K562 (cell line): Measurements from ENCODE around the gene RUNDC1. TPM values are rescaled to one million over a fixed set of nuclear protein-coding genes. Genes with fewer than 3 reads are reported as not detected.

Experiments
- ATAC-seq: fragments of 200-7000 bp; cut with Tn5 transposase; 3 replicates; pipeline ENCODE4 v1.9.1; 2020; ENCODE audit warnings: moderate library complexity
- BruUV-seq: library from RNA; stranded (reverse); fragments of 400-500 nt; replicated peaks from 2 replicates; lab custom pipeline; 2021; lab: Mats Ljungman, UMichigan
- CTCF ChIA-PET: fragments of 300-600 bp; formaldehyde crosslinking; extraction: SDS; loops from one replicate; lab custom pipeline; 2021; ENCODE audit warnings: low intra/inter-chr PET ratio; lab: Yijun Ruan, JAX
- POLR2A ChIA-PET: fragments of 300-600, 350-650 bp; sonication (Branson Sonifier 250); formaldehyde crosslinking; extraction: SDS; loops from one replicate; lab custom pipeline; 2021; ENCODE audit warnings: antibody characterized with exemption, inconsistent platforms; lab: Yijun Ruan, JAX
- DNase-seq, 4 experiments: peaks; one replicate each; pipeline versions ENCODE4 v3.0.0 to v3.0.0-alpha.2; 2011 to 2018; ENCODE audit warnings: low spot score in 3 of 4, mixed read lengths in 3 of 4; ENCODE audit errors: extremely low read depth in 1 of 4
- FAIRE-seq: peaks from 2 replicates; lab custom pipeline; 2011; peaks lifted over from hg19 to GRCh38; lab: Jason Lieb, UNC
- H2AFZ ChIP-seq: 2 replicates; pipeline ENCODE4 v1.6.0; 2011; ENCODE audit warnings: low read depth, low read length, control low read depth, inconsistent platforms
- H3K27ac ChIP-seq: fragments of 200-600 bp; 3 replicates; pipeline ENCODE4 v1.8.0; 2011; ENCODE audit warnings: low read depth, mild to moderate bottlenecking, control low read depth, inconsistent platforms, low read length, moderate library complexity, mixed read lengths; ENCODE audit errors: extremely low read depth
- H3K27me3 ChIP-seq, 2 experiments: fragments of 300-600 bp in 1 of 2; 2 replicates in 1 of 2; 3 replicates in 1 of 2; pipeline versions ENCODE4 v1.6.0 to v1.8.0; 2011; ENCODE audit warnings: inconsistent platforms in 2 of 2, low read length in 2 of 2, mild to moderate bottlenecking in 1 of 2, mixed read lengths in 1 of 2, moderate library complexity in 1 of 2; ENCODE audit not compliant: control insufficient read depth in 2 of 2, insufficient read depth in 2 of 2
- H3K36me3 ChIP-seq: fragments of 300-600 bp; 3 replicates; pipeline ENCODE4 v1.8.0; 2011; ENCODE audit warnings: mild to moderate bottlenecking, low read length, inconsistent platforms; ENCODE audit not compliant: control insufficient read depth, insufficient read depth
- H3K4me1 ChIP-seq, 2 experiments: fragments of 200-600 bp in 1 of 2; replicated peaks in 1 of 2; 2 replicates in 1 of 2; 3 replicates in 1 of 2; pipeline versions ENCODE4 v1.5.1 to v1.8.0; 2011; ENCODE audit warnings: inconsistent platforms in 2 of 2, low read length in 2 of 2, mild to moderate bottlenecking in 1 of 2, mixed read lengths in 1 of 2, moderate library complexity in 1 of 2; ENCODE audit not compliant: control insufficient read depth in 2 of 2, insufficient read depth in 2 of 2
- H3K4me2 ChIP-seq: 2 replicates; pipeline ENCODE4 v1.6.1; 2011; ENCODE audit warnings: low read length, control low read depth, inconsistent platforms, mixed read lengths; ENCODE audit not compliant: insufficient read depth
- H3K4me3 ChIP-seq: fragments of 200-600 bp; sonication (generic), shearing (Covaris generic); 2 replicates; pipeline ENCODE4 v1.5.1; 2016; ENCODE audit warnings: control low read depth, inconsistent platforms
- H3K79me2 ChIP-seq: fragments of 200-600 bp; 3 replicates; pipeline ENCODE4 v1.8.0; 2011; ENCODE audit warnings: low read length, inconsistent platforms; ENCODE audit not compliant: control insufficient read depth, insufficient read depth
- H3K9ac ChIP-seq, 2 experiments: 2 replicates each; pipeline versions ENCODE4 v1.6.0 to v1.6.1; 2011; ENCODE audit warnings: low read depth in 2 of 2, low read length in 2 of 2, control low read depth in 1 of 2, inconsistent platforms in 1 of 2, mild to moderate bottlenecking in 1 of 2, mixed read lengths in 1 of 2; ENCODE audit not compliant: insufficient read depth in 1 of 2
- H3K9me1 ChIP-seq: one replicate; pipeline ENCODE4 v1.6.0; 2011; ENCODE audit warnings: inconsistent platforms, mild to moderate bottlenecking, low read length, moderate library complexity; ENCODE audit not compliant: control insufficient read depth, insufficient read depth
- H3K9me3 ChIP-seq: replicated peaks from 2 replicates; pipeline ENCODE4 v1.5.1; 2011; ENCODE audit warnings: low read depth, low read length, inconsistent platforms; ENCODE audit not compliant: control insufficient read depth, insufficient read depth
- H4K20me1 ChIP-seq: replicated peaks from 2 replicates; pipeline ENCODE4 v1.6.1; 2011; ENCODE audit warnings: low read length, inconsistent platforms, mixed read lengths; ENCODE audit not compliant: control insufficient read depth, insufficient read depth
- FIP1L1 ChIP-seq: fragments of 200-400 bp; formaldehyde crosslinking; IDR thresholded peaks from 2 replicates; pipeline ENCODE4 v1.6.1; 2018; ENCODE audit warnings: mild to moderate bottlenecking, low read depth, low read length; ENCODE audit not compliant: poor library complexity, severe bottlenecking
- FUS ChIP-seq: fragments of 200-400 bp; formaldehyde crosslinking; optimal IDR thresholded peaks from 2 replicates; pipeline ENCODE3; 2017; ENCODE audit warnings: low read depth, low read length
- MTA1 ChIP-seq: fragments of 450-650 bp; IDR thresholded peaks from 2 replicates; pipeline ENCODE4 v1.6.1; 2017; ENCODE audit warnings: borderline replicate concordance
- NR2C2 ChIP-seq, 2 experiments: fragments of 200-800 bp in 1 of 2; sonication (Bioruptor generic) in 1 of 2; sonication (generic) in 1 of 2; formaldehyde crosslinking in 1 of 2; IDR thresholded peaks; 2 replicates each; pipeline versions ENCODE4 v1.6.1 to v1.8.0; 2016 to 2022; ENCODE audit warnings: mild to moderate bottlenecking in 1 of 2, missing compliant biosample characterization in 1 of 2, missing genetic modification characterization in 1 of 2, missing genetic modification reagents in 1 of 2
- RERE ChIP-seq: sonication (generic); formaldehyde crosslinking; IDR thresholded peaks from 2 replicates; pipeline ENCODE4 v1.8.0; 2023; ENCODE audit warnings: missing genetic modification reagents, mild to moderate bottlenecking, borderline replicate concordance
- THRB ChIP-seq: fragments of 450-650 bp; formaldehyde crosslinking; conservative IDR thresholded peaks from 2 replicates; pipeline ENCODE4 v1.4.0; 2022; ENCODE audit warnings: mild to moderate bottlenecking, missing genetic modification characterization
- TSHZ1 ChIP-seq: fragments of 250-450 bp; sonication (Bioruptor Pico); IDR thresholded peaks from 2 replicates; pipeline ENCODE4 v1.4.0; 2020; ENCODE audit warnings: mild to moderate bottlenecking, moderate library complexity
- WGBS: fragments of 100-300 bp; shearing (Covaris generic); methylation state at CpG from one replicate; pipeline ENCODE4 v1.1.6; 2016; ENCODE audit warnings: low coverage, mixed read lengths; ENCODE audit not compliant: insufficient coverage; ENCODE audit errors: missing lambda C conversion rate; 5-methylcytosine and 5-hydroxymethylcytosine counted together
- in situ Hi-C: fragments of 300-500 bp; cut with MboI; formaldehyde crosslinking; loops from 4 replicates; pipeline ENCODE4 v1.15.0; 2018; ENCODE audit warnings: inconsistent platforms, mixed read lengths
- intact Hi-C: fragments of 100-400 bp; cut with micrococcal nuclease; formaldehyde crosslinking; loops from 2 replicates; pipeline ENCODE4 v1.14.2; 2022
- polyA plus RNA-seq, 8 experiments: library from polyadenylated mRNA; depleted of rRNA in 4 of 8; stranded (reverse) in 5 of 8; unstranded in 3 of 8; fragments of >200 nt; fragmentation: Nextera tagmentation in 2 of 8; fragmentation: Illumina TruSeq in 1 of 8; extraction: Ambion mirVana in 2 of 8; extraction: Trizol in 1 of 8; gene quantifications; 2 replicates each; pipeline versions ENCODE4 v1.2.1 to v1.2.3, GENCODE V29; 2011 to 2014; ENCODE audit warnings: inconsistent platforms in 1 of 8, missing spikeins in 1 of 8
- total RNA-seq, 7 experiments: library from RNA; depleted of rRNA in 6 of 7; stranded (reverse); fragments of >200 nt in 6 of 7; fragmentation: Illumina TruSeq in 2 of 7; extraction: Trizol in 2 of 7; gene quantifications; 2 replicates each; pipeline versions ENCODE4 v1.2.1 to v1.2.3, GENCODE V29; 2011 to 2021; ENCODE audit warnings: low replicate concordance in 1 of 7

The RUNDC1 gene
- total and polyA plus RNA-seq, 9 of the 15 experiments (the other 6 are each of a cell fraction or from before 2014, with no cell fraction given) = 3.4 to 12.6 (median 9.4) TPM

DNA sequence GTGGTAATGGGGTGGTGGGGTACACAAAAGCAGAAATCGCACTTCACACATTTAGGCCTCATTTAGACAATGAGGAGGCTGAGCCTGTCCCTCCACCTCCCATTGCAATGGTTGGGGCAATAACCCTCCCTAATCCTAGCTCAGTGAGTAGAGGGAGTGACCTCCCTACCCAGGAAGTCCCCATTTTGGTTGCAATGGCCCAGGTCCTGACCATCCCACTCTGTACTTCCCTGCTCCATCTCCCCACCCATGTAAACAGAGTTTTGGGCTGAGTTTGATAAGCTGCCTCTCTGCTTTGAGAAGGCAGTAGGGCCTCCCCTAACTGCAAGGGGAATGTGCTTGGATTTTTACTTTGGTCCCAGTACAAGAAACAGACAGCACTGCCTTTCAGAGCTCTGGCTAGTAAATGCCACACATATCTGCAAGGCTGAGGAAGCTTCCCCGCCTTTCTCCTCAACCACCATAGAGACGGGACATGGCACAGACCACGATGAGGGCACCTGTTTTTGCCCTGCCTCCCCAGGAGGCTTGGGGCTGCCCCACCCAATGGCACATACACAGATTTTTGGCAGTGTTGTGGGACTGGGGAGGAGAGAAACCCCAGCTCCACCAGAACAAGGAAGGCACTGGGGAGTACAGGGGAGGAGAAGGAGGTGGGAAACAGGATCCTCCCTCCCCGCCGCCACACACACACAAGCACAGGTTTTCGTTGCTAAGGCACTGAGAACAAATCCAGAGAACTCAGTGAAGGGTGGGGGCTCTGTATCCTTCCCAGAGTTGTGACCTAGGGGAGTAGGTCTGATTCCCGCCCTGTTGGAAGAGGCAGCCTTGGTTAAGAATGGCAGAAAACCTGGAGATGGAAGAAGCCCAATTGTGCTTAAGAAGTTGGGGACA is 34.5 kb downstream of the RUNDC1 start:
- peaks cover 10% of the 10 kb centered on the region; the same call in 1 of the 2 replicates for H4K20me1 ChIP-seq
- H3K4me3 ChIP-seq = no peak overlapping the region
- no peak overlapping the region; the same call in 2 of the 3 replicates for H3K27ac ChIP-seq
- BruUV-seq = TSS peak; percentile 40
- H3K79me2 ChIP-seq = peaks cover 19% of the 10 kb centered on the region
- in situ Hi-C loops = loop anchor here (10.0 kb wide), 1 partner anchor 300 kb away; no protein-coding TSS in a partner anchor
- H3K27me3 ChIP-seq = no peaks in the 10 kb centered on the region
- H3K9ac ChIP-seq = peak overlapping the region in 1 of 2 experiments; percentile 44; a peak in 1 of 4 replicates
- H3K4me2 ChIP-seq = no peak overlapping the region
- no peak overlapping the region for H2AFZ ChIP-seq
- intact Hi-C loops = no loop called here
- 91% methylated on average over 8 of the region's 8 CpGs for WGBS
- ATAC-seq (peak; percentile 4; the same call in 1 of the 3 replicates), FAIRE-seq (no peak), DNase-seq (no peak)
- ChIA-PET POLR2A (interaction anchor here (0.6 to 1.5 kb wide), 8 partner anchors 9 to 334 kb away, joined by 3 to 7 read pairs (median 4); partner anchors contain the start of genes IFI35 and RPL27), CTCF (interaction anchor here (0.5 kb wide), 1 partner anchor 137 kb away, joined by 3 read pairs; no protein-coding TSS in a partner anchor)
- H3K4me1 ChIP-seq = peaks cover 26 to 42% of the 10 kb centered on the region in 2 experiments
- H3K9me3 ChIP-seq = no peaks in the 10 kb centered on the region; the same call in 1 of the 2 replicates
- peaks cover 57% of the 10 kb centered on the region; the same call in 2 of the 3 replicates for H3K36me3 ChIP-seq
- H3K9me1 ChIP-seq = peaks cover 10% of the 10 kb centered on the region
- TF ChIP-seq TSHZ1 = no peak
- no peak for TF ChIP-seq NR2C2 (CRISPR knock-in tag; IDR thresholded peaks at IDR 0.05)
- TF ChIP-seq NR2C2 (tag; IDR thresholded peaks at IDR 0.05) = peak; percentile 11; the same call in 1 of the 2 replicates
- TF ChIP-seq RERE (CRISPR knock-in tag) = no peak
- peak; percentile 51; the same call in 1 of the 2 replicates for TF ChIP-seq THRB (CRISPR knock-in tag)
- TF ChIP-seq FIP1L1 = no peak
- TF ChIP-seq FUS = no peak
- no peak for TF ChIP-seq MTA1
